Choroid plexus epithelial cell (primary cell): ENCODE data around the gene CHTF8.
A peak's percentile ranks its signal among the peaks of the same experiment; 100 is the strongest.

Source experiments
- DNase-seq: peaks from one replicate; pipeline ENCODE4 v3.0.0-alpha.2; 2010; ENCODE audit warnings: low read depth
- H3K4me3 ChIP-seq: 2 replicates; pipeline ENCODE4 v1.5.1; 2011; ENCODE audit warnings: low read depth, mild to moderate bottlenecking, control low read depth, low read length, moderate library complexity
- CTCF ChIP-seq: conservative IDR thresholded peaks from 2 replicates; pipeline ENCODE4 v1.5.1; 2011; ENCODE audit warnings: low read depth, mild to moderate bottlenecking, control low read depth, inconsistent platforms, low read length, moderate library complexity

Gene CHTF8

DNA sequence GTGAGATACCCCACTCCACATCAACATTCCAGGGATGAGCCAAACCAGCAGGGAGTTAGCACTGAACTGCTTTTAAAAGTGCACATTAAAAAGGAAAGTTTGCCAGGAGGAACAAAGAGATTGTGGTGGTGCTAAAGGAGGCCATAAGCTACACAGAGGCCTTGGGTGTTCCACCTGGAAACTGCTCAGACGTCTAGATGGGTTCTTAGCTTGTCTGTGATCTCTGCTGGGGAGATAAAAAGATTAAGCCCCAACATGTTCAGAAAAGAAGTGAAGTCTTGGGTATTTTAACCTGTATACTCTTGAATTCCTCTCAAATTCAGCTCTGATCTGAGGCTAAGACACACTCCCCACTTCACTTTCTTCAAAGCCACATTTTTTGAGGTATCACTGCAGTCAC, 16.6 kb downstream of the CHTF8 start:
- TF ChIP-seq CTCF: no peak
- no peak overlapping the region for H3K4me3 ChIP-seq
- no peak for DNase-seq

DNA sequence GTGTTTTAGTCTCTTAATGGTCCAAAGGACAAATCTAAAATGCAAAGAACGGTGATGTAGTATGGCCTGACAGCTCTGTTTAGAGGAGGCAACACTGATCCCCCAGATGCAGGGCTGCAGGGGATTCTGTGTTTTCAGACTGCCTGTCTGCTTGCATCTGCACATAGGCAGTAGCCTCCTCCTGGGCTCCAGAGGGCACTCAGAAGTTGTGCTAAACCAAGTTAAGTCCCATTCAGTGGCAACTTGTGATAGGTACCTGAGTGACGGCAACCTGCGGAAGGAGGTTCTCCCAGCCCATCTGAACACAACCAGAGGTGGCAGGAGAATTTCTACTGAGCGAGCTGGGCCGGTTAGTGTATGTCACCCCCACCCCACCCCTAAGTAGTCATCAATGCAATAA, 17.0 kb downstream of the CHTF8 start:
- TF ChIP-seq CTCF: no peak
- no peak overlapping the region for H3K4me3 ChIP-seq
- no peak for DNase-seq

DNA sequence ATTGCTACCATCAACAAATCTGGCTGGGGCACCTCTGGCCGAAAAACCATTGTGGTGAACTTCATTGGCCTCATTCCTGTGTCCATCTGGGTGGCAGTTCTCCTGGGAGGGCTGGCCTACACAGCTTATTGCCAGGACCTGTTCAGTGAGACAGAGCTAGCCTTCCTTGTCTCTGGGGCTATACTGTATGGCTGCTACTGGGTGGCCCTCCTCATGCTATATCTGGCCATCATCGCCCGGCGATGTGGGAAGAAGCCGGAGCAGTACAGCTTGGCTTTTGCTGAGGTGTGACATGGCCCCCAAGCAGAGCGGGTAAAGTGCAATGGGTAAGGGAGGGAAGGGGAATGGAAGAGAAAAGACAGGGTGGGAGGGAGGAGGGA, 17.4 kb downstream of the CHTF8 start:
- no peak for DNase-seq
- no peak for TF ChIP-seq CTCF
- H3K4me3 ChIP-seq: no peak overlapping the region

- DNase-seq: no peak
- no peak for TF ChIP-seq CTCF
These were observed 17.9 kb downstream of the CHTF8 start for GRCh38 chr16:69114346-69114975.

DNA sequence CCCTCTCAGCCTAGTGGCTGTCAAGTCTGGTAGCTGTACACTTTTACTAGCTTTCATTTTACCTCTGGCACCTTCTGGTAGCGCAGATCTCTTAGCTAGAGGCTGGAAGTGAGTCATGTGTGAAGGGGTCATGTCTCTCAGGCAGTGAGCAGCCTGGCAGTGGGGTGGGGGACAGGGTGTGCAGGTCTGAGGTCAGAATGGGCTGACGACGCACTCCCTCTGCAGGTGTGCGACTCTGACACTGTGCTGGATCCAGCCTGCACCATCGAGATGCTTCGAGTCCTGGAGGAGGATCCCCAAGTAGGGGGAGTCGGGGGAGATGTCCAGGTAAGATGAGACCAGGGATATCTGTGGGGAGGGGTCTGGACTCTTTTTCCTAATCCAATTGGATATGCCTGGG, 19.2 kb downstream of the CHTF8 start:
- no peak for TF ChIP-seq CTCF
- H3K4me3 ChIP-seq: no peak overlapping the region
- DNase-seq: no peak

More at GRCh38 chr16:69114346-69114975, 17.9 kb downstream of the CHTF8 start:
- H3K4me3 ChIP-seq: no peak overlapping the region

GRCh38 chr16:69112285-69113129, 19.9 kb downstream of the CHTF8 start:
- peak; percentile 86 for TF ChIP-seq CTCF
- no peak overlapping the region for H3K4me3 ChIP-seq
- peak; percentile 61 for DNase-seq

DNA sequence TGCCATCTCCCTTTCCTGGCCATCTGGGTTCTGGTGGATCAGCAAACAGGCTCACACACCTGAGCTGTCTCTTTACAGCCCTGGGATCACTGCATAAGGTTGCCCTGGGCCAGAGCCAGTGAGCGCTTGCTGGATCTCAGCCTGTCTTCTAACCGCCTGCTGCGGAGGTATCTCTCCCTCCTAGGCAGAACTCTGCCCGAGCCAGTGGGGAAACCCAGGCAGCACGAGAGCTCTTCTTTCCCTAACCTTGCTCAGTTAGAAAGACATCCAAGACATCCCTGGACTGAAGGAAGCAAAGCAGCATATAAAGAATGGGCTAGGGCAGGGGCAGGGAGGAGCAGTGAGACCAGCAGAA, 20.5 kb downstream of the CHTF8 start:
- TF ChIP-seq CTCF: no peak
- no peak for DNase-seq
- H3K4me3 ChIP-seq: no peak overlapping the region
